GM12878 (cell line): ENCODE measurements around the gene RYK. TPM values are rescaled to one million over a fixed set of nuclear protein-coding genes. Genes with fewer than 3 reads are reported as not detected.

ENCODE experiments used
- ATAC-seq: fragments of 200-7000 bp; cut with Tn5 transposase; 3 replicates; pipeline ENCODE4 v1.9.1; 2020; ENCODE audit warnings: mild to moderate bottlenecking, moderate library complexity
- BruUV-seq: library from RNA; stranded (reverse); fragments of 400-500 nt; replicated peaks from 2 replicates; lab custom pipeline; 2021; lab: Mats Ljungman, UMichigan
- CTCF ChIA-PET: fragments of 300-600 bp; sonication (Branson Sonifier 250); formaldehyde crosslinking; extraction: SDS; loops from one replicate; lab custom pipeline; 2021; ENCODE audit warnings: inconsistent platforms; lab: Yijun Ruan, JAX
- POLR2A ChIA-PET: fragments of 350-600 bp; formaldehyde crosslinking; extraction: SDS; loops from one replicate; lab custom pipeline; 2021; ENCODE audit warnings: inconsistent platforms; lab: Charles Lee
- RAD21 ChIA-PET: fragments of 300-600 bp; sonication (Branson Sonifier 250); formaldehyde crosslinking; loops from one replicate; lab custom pipeline; 2023; ENCODE audit warnings: antibody characterized with exemption; ENCODE audit not compliant: unreplicated experiment; lab: Charles Lee
- SMC1A ChIA-PET: fragments of 300-600 bp; sonication (Branson Sonifier 250); formaldehyde crosslinking; loops from one replicate; lab custom pipeline; 2023; ENCODE audit not compliant: unreplicated experiment, uncharacterized antibody; lab: Charles Lee
- DNase-seq: peaks from one replicate; pipeline ENCODE4 v3.0.0-alpha.2; 2011; ENCODE audit warnings: low read depth, low spot score
- FAIRE-seq: peaks from 3 replicates; lab custom pipeline; 2011; peaks lifted over from hg19 to GRCh38; lab: Jason Lieb, UNC
- H2AFZ ChIP-seq: 2 replicates; pipeline ENCODE4 v1.6.0; 2011; ENCODE audit warnings: low read depth, low read length, control low read depth; ENCODE audit not compliant: control insufficient read depth
- H3K27ac ChIP-seq: 2 replicates; pipeline ENCODE4 v1.5.1; 2011; ENCODE audit warnings: control low read depth; ENCODE audit not compliant: control insufficient read depth, insufficient read depth
- H3K27me3 ChIP-seq, 2 experiments: replicated peaks in 1 of 2; 2 replicates each; pipeline versions ENCODE4 v1.6.0 to v1.6.1; 2011; ENCODE audit warnings: low read length in 1 of 2; ENCODE audit not compliant: control insufficient read depth in 2 of 2, insufficient read depth in 2 of 2
- H3K36me3 ChIP-seq, 2 experiments: 2 replicates each; pipeline ENCODE4 v1.5.1; 2011; ENCODE audit warnings: low read length in 1 of 2; ENCODE audit not compliant: control insufficient read depth in 2 of 2, insufficient read depth in 2 of 2
- H3K4me1 ChIP-seq: 2 replicates; pipeline ENCODE4 v1.6.1; 2011; ENCODE audit warnings: mild to moderate bottlenecking, low read length, moderate library complexity, mixed read lengths; ENCODE audit not compliant: control insufficient read depth, insufficient read depth
- H3K4me2 ChIP-seq: 2 replicates; pipeline ENCODE4 v1.6.0; 2011; ENCODE audit warnings: control low read depth; ENCODE audit not compliant: control insufficient read depth, insufficient read depth
- H3K4me3 ChIP-seq: fragments of 200-600 bp; sonication (generic); 2 replicates; pipeline ENCODE4 v1.5.1; 2016
- H3K79me2 ChIP-seq: 2 replicates; pipeline ENCODE4 v1.6.0; 2011; ENCODE audit warnings: low read length; ENCODE audit not compliant: control insufficient read depth, insufficient read depth
- H3K9ac ChIP-seq: 2 replicates; pipeline ENCODE4 v1.8.0; 2011; ENCODE audit warnings: low read length, control low read depth, mixed read lengths; ENCODE audit not compliant: control insufficient read depth, insufficient read depth
- H3K9me3 ChIP-seq: replicated peaks from 3 replicates; pipeline ENCODE4 v1.5.1; 2011; ENCODE audit warnings: mild to moderate bottlenecking, low read length; ENCODE audit not compliant: control insufficient read depth, insufficient read depth
- H4K20me1 ChIP-seq: 2 replicates; pipeline ENCODE4 v1.6.0; 2011; ENCODE audit not compliant: control insufficient read depth, insufficient read depth
- ETV6 ChIP-seq, 2 experiments: fragments of 450-650 bp in 1 of 2; IDR thresholded peaks in 1 of 2; conservative IDR thresholded peaks in 1 of 2; 2 replicates each; pipeline ENCODE4 v1.6.1; 2014; ENCODE audit warnings: antibody characterized with exemption in 1 of 2, borderline replicate concordance in 1 of 2, low read depth in 1 of 2, mild to moderate bottlenecking in 1 of 2, moderate library complexity in 1 of 2
- KLF5 ChIP-seq: fragments of 450-650 bp; IDR thresholded peaks from 2 replicates; pipeline ENCODE4 v1.6.1; 2014; ENCODE audit warnings: mild to moderate bottlenecking; ENCODE audit not compliant: partially characterized antibody
- MEF2B ChIP-seq: fragments of 450-650 bp; IDR thresholded peaks from 2 replicates; pipeline ENCODE4 v1.6.1; 2018; ENCODE audit warnings: mild to moderate bottlenecking, moderate library complexity; ENCODE audit not compliant: partially characterized antibody, poor library complexity, severe bottlenecking
- NFXL1 ChIP-seq: fragments of 450-650 bp; IDR thresholded peaks from 2 replicates; pipeline ENCODE4 v1.6.1; 2017; ENCODE audit warnings: antibody characterized with exemption, mild to moderate bottlenecking, borderline replicate concordance
- SIX5 ChIP-seq: IDR thresholded peaks from 2 replicates; pipeline ENCODE4 v1.6.1; 2011; ENCODE audit warnings: mild to moderate bottlenecking, low read depth, low read length, moderate library complexity; ENCODE audit not compliant: severe bottlenecking
- TBL1XR1 ChIP-seq: IDR thresholded peaks from 2 replicates; pipeline ENCODE4 v1.6.1; 2012; ENCODE audit warnings: low read depth, low read length, improper control_type of control experiment
- ZNF207 ChIP-seq: fragments of 450-650 bp; IDR thresholded peaks from 2 replicates; pipeline ENCODE4 v1.6.1; 2014; ENCODE audit warnings: antibody characterized with exemption, mild to moderate bottlenecking, borderline replicate concordance
- WGBS: methylation state at CpG from one replicate; pipeline ENCODE4 v1.1.6; 2016; ENCODE audit warnings: low lambda C conversion rate; ENCODE audit not compliant: insufficient replicate concordance, insufficient coverage; ENCODE audit errors: missing lambda C conversion rate; 5-methylcytosine and 5-hydroxymethylcytosine counted together
- in situ Hi-C: fragments of 300-500 bp; cut with MboI; formaldehyde crosslinking; loops from 9 replicates; pipeline ENCODE4 v1.14.3; 2018; ENCODE audit warnings: mixed read lengths
- intact Hi-C: fragments of 100-400 bp; cut with micrococcal nuclease; formaldehyde crosslinking; loops from one replicate; pipeline ENCODE4 v1.14.2; 2022; ENCODE audit not compliant: unreplicated experiment
- polyA plus RNA-seq, 11 experiments: library from polyadenylated mRNA; depleted of rRNA in 4 of 11; unstranded in 6 of 11; stranded (reverse) in 5 of 11; fragments of >200 nt; fragmentation: Nextera tagmentation in 4 of 11; fragmentation: Illumina TruSeq in 1 of 11; extraction: Ambion mirVana in 4 of 11; extraction: Trizol in 1 of 11; gene quantifications; 1 replicate in 1 of 11; 2 replicates in 10 of 11; pipeline versions ENCODE4 v1.2.1 to v1.2.3, GENCODE V29; 2011 to 2016; ENCODE audit warnings: inconsistent platforms in 2 of 11, missing spikeins in 2 of 11, low read depth in 1 of 11
- total RNA-seq, 4 experiments: library from RNA; depleted of rRNA in 3 of 4; stranded (reverse); fragments of >200 nt in 3 of 4; fragmentation: Illumina TruSeq in 1 of 4; extraction: Trizol in 1 of 4; gene quantifications; 2 replicates each; pipeline versions ENCODE4 v1.2.1 to v1.2.3, GENCODE V29; 2013 to 2021
- TF ChIP-seq, protein P1 (sequence below): fragments of 450-650 bp; formaldehyde crosslinking; IDR thresholded peaks from 2 replicates; pipeline ENCODE4 v1.5.0; 2022; ENCODE audit warnings: mild to moderate bottlenecking, missing genetic modification characterization
- TF ChIP-seq, protein P2 (sequence below): IDR thresholded peaks from 2 replicates; pipeline ENCODE4 v1.6.1; 2011; ENCODE audit warnings: mild to moderate bottlenecking, low read depth, low read length, moderate library complexity; ENCODE audit not compliant: insufficient replicate concordance
- TF ChIP-seq, protein P3 (sequence below): IDR thresholded peaks from 2 replicates; pipeline ENCODE4 v1.6.1; 2011; ENCODE audit warnings: borderline replicate concordance, low read depth, mild to moderate bottlenecking, moderate library complexity, mixed read lengths, low read length; ENCODE audit not compliant: insufficient read depth; ENCODE audit errors: extremely low read length
- TF ChIP-seq, protein P4 (sequence below): IDR thresholded peaks from 2 replicates; pipeline ENCODE4 v1.6.1; 2011; ENCODE audit warnings: low read depth, low read length, improper control_type of control experiment, borderline replicate concordance

Gene RYK
- total and polyA plus RNA-seq, 10 of the 15 experiments (the other 5 are each of a cell fraction or from before 2014, with no cell fraction given) = 2.0 to 25.1 (median 11.1) TPM

DNA sequence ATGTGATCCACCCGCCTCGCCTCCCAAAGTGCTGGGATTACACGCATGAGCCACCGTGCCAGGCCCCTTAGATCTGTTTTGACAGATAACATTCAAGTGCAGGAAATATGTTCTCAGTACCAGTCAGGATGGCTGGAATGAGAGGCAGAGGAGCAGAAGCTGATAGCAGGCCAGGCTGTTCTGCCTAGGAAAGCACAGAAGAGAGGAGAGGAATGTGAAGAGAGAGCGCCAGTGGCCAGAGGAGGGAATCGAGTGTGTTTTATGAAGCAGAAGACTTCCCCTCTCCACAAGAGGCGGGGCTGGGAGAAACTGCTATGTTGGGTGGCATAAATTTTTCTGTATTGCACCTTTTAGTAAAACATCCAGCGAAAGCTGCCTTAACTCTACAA is 32.0 kb upstream of the RYK start (continued):
- TF ChIP-seq, protein P1, sequence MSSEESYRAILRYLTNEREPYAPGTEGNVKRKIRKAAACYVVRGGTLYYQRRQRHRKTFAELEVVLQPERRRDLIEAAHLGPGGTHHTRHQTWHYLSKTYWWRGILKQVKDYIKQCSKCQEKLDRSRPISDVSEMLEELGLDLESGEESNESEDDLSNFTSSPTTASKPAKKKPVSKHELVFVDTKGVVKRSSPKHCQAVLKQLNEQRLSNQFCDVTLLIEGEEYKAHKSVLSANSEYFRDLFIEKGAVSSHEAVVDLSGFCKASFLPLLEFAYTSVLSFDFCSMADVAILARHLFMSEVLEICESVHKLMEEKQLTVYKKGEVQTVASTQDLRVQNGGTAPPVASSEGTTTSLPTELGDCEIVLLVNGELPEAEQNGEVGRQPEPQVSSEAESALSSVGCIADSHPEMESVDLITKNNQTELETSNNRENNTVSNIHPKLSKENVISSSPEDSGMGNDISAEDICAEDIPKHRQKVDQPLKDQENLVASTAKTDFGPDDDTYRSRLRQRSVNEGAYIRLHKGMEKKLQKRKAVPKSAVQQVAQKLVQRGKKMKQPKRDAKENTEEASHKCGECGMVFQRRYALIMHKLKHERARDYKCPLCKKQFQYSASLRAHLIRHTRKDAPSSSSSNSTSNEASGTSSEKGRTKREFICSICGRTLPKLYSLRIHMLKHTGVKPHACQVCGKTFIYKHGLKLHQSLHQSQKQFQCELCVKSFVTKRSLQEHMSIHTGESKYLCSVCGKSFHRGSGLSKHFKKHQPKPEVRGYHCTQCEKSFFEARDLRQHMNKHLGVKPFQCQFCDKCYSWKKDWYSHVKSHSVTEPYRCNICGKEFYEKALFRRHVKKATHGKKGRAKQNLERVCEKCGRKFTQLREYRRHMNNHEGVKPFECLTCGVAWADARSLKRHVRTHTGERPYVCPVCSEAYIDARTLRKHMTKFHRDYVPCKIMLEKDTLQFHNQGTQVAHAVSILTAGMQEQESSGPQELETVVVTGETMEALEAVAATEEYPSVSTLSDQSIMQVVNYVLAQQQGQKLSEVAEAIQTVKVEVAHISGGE = no peak
- TF ChIP-seq KLF5 (no peak), TBL1XR1 (no peak), ETV6 (conservative IDR thresholded peaks at IDR 0.05 in 1 of 2, IDR thresholded peaks at IDR 0.05 in 1 of 2; ENCODE audit: borderline replicate concordance in 1 of 2, low read depth in 1 of 2) (no peak), SIX5 (no peak), MEF2B (no peak)

DNA sequence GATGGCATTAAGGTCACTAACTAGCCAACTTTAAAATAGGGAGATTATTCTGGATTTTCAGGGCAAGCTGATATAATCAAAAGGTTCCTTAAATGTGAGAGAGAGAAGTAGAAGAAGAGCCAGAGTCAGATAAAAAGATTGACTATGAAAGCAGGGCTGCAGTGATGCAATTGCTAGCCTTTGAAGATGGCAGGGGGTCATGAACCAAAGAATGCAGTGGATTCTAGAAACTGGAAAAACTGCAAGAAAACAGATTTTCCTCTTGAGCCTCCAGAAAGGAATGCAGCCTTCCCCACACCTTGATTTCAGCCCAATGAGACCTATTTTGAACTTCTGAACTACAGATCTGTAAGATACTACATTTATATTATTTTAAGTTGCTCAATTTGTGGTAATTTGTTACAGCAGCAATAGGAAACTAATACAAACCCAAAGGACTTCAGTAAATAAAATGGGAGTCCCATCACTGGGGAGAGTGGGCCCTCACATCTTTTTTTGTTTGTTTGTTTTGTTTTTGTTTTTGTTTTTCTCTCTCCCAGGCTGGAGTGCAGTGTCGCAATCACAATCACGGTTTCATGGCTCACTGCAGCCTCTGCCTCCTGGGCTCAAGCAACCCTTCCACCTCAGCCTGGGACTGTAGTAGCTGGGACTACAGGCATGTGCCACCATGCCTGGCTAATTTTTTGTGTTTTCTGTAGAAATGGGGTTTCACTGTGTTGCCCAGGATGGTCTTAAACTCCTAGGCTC is 31.4 kb upstream of the RYK start:
- FAIRE-seq (no peak), ATAC-seq (no peak), DNase-seq (no peak)
- ChIA-PET CTCF (no interaction called here), SMC1A (no interaction called here), RAD21 (no interaction called here), POLR2A (no interaction called here)
- intact Hi-C loops (no loop called here), in situ Hi-C loops (no loop called here)
- no peaks in the 10 kb centered on the region for H4K20me1 ChIP-seq
- no peak overlapping the region for H2AFZ ChIP-seq
- no peaks in the 10 kb centered on the region for H3K79me2 ChIP-seq
- no TSS peak for BruUV-seq
- no peaks in the 10 kb centered on the region for H3K9me3 ChIP-seq
- H3K4me1 ChIP-seq = no peaks in the 10 kb centered on the region
- WGBS = 87% methylated on average over 2 of the region's 2 CpGs
- no peak overlapping the region for H3K4me3 ChIP-seq
- no peaks in the 10 kb centered on the region for H3K36me3 ChIP-seq
- H3K27ac ChIP-seq = no peak overlapping the region
- peaks cover 0 to 1% of the 10 kb centered on the region in 2 experiments; a peak in 1 of 4 replicates for H3K27me3 ChIP-seq
- H3K9ac ChIP-seq = no peak overlapping the region
- no peak overlapping the region for H3K4me2 ChIP-seq
- no peak for TF ChIP-seq NFXL1
- TF ChIP-seq, protein P2, sequence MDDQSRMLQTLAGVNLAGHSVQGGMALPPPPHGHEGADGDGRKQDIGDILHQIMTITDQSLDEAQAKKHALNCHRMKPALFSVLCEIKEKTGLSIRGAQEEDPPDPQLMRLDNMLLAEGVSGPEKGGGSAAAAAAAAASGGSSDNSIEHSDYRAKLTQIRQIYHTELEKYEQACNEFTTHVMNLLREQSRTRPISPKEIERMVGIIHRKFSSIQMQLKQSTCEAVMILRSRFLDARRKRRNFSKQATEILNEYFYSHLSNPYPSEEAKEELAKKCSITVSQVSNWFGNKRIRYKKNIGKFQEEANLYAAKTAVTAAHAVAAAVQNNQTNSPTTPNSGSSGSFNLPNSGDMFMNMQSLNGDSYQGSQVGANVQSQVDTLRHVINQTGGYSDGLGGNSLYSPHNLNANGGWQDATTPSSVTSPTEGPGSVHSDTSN = no peak
- TF ChIP-seq, protein P3, sequence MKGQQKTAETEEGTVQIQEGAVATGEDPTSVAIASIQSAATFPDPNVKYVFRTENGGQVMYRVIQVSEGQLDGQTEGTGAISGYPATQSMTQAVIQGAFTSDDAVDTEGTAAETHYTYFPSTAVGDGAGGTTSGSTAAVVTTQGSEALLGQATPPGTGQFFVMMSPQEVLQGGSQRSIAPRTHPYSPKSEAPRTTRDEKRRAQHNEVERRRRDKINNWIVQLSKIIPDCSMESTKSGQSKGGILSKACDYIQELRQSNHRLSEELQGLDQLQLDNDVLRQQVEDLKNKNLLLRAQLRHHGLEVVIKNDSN = no peak
- TF ChIP-seq, protein P4, sequence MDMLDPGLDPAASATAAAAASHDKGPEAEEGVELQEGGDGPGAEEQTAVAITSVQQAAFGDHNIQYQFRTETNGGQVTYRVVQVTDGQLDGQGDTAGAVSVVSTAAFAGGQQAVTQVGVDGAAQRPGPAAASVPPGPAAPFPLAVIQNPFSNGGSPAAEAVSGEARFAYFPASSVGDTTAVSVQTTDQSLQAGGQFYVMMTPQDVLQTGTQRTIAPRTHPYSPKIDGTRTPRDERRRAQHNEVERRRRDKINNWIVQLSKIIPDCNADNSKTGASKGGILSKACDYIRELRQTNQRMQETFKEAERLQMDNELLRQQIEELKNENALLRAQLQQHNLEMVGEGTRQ = no peak
- no peak for TF ChIP-seq ZNF207
